Measurements from ENCODE around the gene ID3. TPM values are rescaled to one million over a fixed set of nuclear protein-coding genes. Genes with fewer than 3 reads are reported as not detected.

Gene ID3
- total and polyA plus RNA-seq, 12 donors = 44.7 to 217 (median 83.4) TPM

- Histone ChIP-seq H3K4me3 (peak overlapping the region; percentile 62 to 97 (median 82)), H3K9me3 (no peaks in the 10 kb centered on the region), H3K27ac (peak overlapping the region; percentile 90 to 99 (median 95)), H3K27me3 (peaks cover 0 to 26% (median 0%) of the 10 kb centered on the region in 7 donors), H3K36me3 (peaks cover 0 to 20% (median 6%) of the 10 kb centered on the region in 9 donors), H3K4me1 (peaks cover 13 to 83% (median 64%) of the 10 kb centered on the region in 9 donors)
- 4 to 7% methylated on average over 34 of the region's 34 CpGs for WGBS, 2 donors
- intact Hi-C loops (cut with DNase I) = loop anchor here in 2 of 10 donors (10.0 kb wide), 1 partner anchor 186 kb away; the partner anchor contains the start of gene ELOA (in 2 of the 2)
- TF ChIP-seq CTCF (IDR thresholded peaks at IDR 0.05) = no peak
- DNase-seq (peak; percentile 76 to 78), ATAC-seq (peak; percentile 0 to 31 (median 20))
Measured at GRCh38 chr1:23558140-23558871, 995 bp downstream of the ID3 start.

- no peak for DNase-seq
- TF ChIP-seq CTCF (IDR thresholded peaks at IDR 0.05) = no peak
- H3K27ac ChIP-seq = peak overlapping the region; percentile 90 to 99 (median 95)
- peaks cover 0 to 22% (median 0%) of the 10 kb centered on the region in 7 donors for H3K27me3 ChIP-seq
- H3K9me3 ChIP-seq = no peaks in the 10 kb centered on the region
- intact Hi-C loops (cut with DNase I) = loop anchor here in 2 of 10 donors (10.0 kb wide), 1 partner anchor 187 kb away; the partner anchor contains the start of gene ELOA (in 2 of the 2)
- peaks cover 0 to 20% (median 6%) of the 10 kb centered on the region in 9 donors for H3K36me3 ChIP-seq
- no peak for ATAC-seq
- 33 to 37% methylated on average over 8 of the region's 8 CpGs for WGBS, 2 donors
- H3K4me1 ChIP-seq = peaks cover 13 to 76% (median 63%) of the 10 kb centered on the region in 9 donors
- H3K4me3 ChIP-seq = peak overlapping the region; percentile 62 to 97 (median 82)
Measured at GRCh38 chr1:23557471-23558124, 1.7 kb downstream of the ID3 start.

- H3K4me1 ChIP-seq = peaks cover 13 to 70% (median 58%) of the 10 kb centered on the region in 9 donors
- H3K36me3 ChIP-seq = peaks cover 0 to 20% (median 6%) of the 10 kb centered on the region in 9 donors
- WGBS, 2 donors = 45 to 59% methylated on average over 4 of the region's 4 CpGs
- ATAC-seq (no peak), DNase-seq (no peak)
- no peak for TF ChIP-seq CTCF (IDR thresholded peaks at IDR 0.05)
- intact Hi-C loops (cut with DNase I) = loop anchor here in 2 of 10 donors (10.0 kb wide), 1 partner anchor 188 kb away; the partner anchor contains the start of gene ELOA (in 2 of the 2)
- peaks cover 0 to 22% (median 0%) of the 10 kb centered on the region in 7 donors for H3K27me3 ChIP-seq
- H3K4me3 ChIP-seq = peak overlapping the region; percentile 62 to 97 (median 82)
- H3K9me3 ChIP-seq = no peaks in the 10 kb centered on the region
- peak overlapping the region; percentile 90 to 99 (median 95) for H3K27ac ChIP-seq
Measured at GRCh38 chr1:23556635-23557470, 2.4 kb downstream of the ID3 start.
